Spleen (tissue), 7 donors: ENCODE measurements around the gene JOSD1.

Experiments
- CTCF ChIP-seq, 11 experiments: fragments of 200-600 bp in 7 of 11; fragments of 450-650 bp in 4 of 11; sonication (generic) in 4 of 11; IDR thresholded peaks in 8 of 11; conservative IDR thresholded peaks in 3 of 11; 1 replicate in 7 of 11; 2 replicates in 4 of 11; pipeline versions ENCODE4 v1.4.0 to v1.8.0; 2016 to 2021; ENCODE audit warnings: antibody characterized with exemption in 11 of 11, inconsistent platforms in 4 of 11, mild to moderate bottlenecking in 1 of 11
- POLR2A ChIP-seq, 3 donors: fragments of 450-650 bp; IDR thresholded peaks; one replicate each; pipeline ENCODE4 v1.5.1; 2017; ENCODE audit warnings: antibody characterized with exemption in 3 of 3, mild to moderate bottlenecking in 1 of 3
- POLR2AphosphoS5 ChIP-seq, 3 donors: sonication (generic); formaldehyde crosslinking; IDR thresholded peaks; one replicate each; pipeline ENCODE4 v1.5.1; 2017; ENCODE audit warnings: antibody characterized with exemption in 3 of 3
- donor health status: DM: no; HTN: no; CAD: no; lungs with moderate emphysema.
- donor health status: DM: no; HTN: no; CAD: no.
- donor health status: DM: no; HTN: no; CAD: no.

- TF ChIP-seq CTCF (IDR thresholded peaks at IDR 0.05 in 8 of 11, conservative IDR thresholded peaks at IDR 0.05 in 3 of 11) (no peak), POLR2A (IDR thresholded peaks at IDR 0.05) (no peak), POLR2AphosphoS5 (IDR thresholded peaks at IDR 0.05) (no peak)
These were observed 3.2 kb downstream of the JOSD1 start for GRCh38 chr22:38697425-38698089.
